NCI-H2196 (cell line): Measurements from ENCODE around the gene C5orf22.
A peak's percentile ranks its signal among the peaks of the same experiment; 100 is the strongest.
"Not testable (repeated sequence)": the region's sequence is repeated elsewhere in the genome, so short reads cannot be mapped to it uniquely, and the experiment has no call there.

Experiments used
- DNase-seq: peaks from one replicate; lab custom pipeline; 2025; ENCODE audit not compliant: unreplicated experiment; lab: John Stamatoyannopoulos, UW

The C5orf22 gene

GRCh38 chr5:31553863-31554262 lies 21.8 kb downstream of the C5orf22 start:
- DNase-seq = no peak

DNA sequence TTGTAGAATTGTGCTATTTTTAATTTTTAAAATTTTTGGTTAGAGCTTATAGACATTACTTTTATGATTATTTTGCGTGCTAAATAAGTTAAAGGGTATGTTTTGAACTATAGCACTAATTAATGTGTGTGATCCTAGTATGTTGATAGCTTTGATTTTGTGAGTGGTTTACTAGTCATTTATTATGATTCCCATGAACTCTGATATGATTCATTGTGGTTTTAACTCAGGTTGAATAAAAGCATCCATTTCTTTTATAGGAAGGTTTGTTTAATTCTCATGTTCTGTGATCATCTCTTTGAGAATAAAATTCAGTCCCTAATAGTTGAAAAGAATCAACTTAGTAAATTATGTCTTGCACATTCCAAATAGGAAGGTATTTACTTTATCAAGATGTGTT lies 22.5 kb downstream of the C5orf22 start:
- DNase-seq = no peak

- DNase-seq = no peak
These were observed 24.4 kb downstream of the C5orf22 start for GRCh38 chr5:31556461-31556860.

DNA sequence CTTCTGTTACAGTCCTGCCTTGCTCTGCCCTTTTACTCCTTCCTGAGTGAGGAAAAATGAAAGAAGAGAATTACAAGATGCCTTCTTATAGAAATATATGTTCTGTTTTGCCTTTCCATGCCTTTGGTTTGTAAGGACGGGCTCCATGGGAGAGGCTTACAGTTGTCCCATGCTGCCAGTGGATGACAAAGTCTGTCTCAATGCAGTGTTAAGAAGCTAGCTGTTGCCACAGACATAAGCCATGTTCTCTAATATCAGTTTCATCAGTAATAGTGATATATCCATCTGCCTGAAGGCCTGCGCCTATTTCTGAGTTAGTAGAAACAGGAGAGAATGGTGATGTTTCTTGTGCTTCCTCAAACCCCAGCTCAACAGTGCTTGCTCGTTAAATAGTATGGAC lies 27.8 kb downstream of the C5orf22 start:
- no peak for DNase-seq

GRCh38 chr5:31561946-31562345 lies 29.8 kb downstream of the C5orf22 start:
- DNase-seq = no peak

DNA sequence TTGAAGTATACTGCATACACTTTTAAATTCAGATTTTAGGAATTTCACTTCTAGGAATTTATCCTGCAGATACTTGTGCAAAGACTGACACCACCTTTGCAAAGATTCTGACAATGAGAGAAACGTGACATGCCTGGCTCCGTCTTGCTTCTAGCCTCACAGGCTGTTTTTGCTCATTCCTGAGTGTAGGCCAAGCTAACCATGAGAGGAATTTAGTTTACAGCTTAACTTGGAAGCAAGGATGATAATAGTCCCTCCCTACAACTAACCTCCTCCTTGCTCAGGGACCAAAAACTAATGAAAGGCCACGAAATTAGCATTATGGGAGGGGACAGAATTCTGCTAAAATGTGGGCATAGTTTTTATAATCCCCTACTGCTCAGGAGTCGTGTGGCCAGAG lies 31.1 kb downstream of the C5orf22 start:
- no peak for DNase-seq

DNA sequence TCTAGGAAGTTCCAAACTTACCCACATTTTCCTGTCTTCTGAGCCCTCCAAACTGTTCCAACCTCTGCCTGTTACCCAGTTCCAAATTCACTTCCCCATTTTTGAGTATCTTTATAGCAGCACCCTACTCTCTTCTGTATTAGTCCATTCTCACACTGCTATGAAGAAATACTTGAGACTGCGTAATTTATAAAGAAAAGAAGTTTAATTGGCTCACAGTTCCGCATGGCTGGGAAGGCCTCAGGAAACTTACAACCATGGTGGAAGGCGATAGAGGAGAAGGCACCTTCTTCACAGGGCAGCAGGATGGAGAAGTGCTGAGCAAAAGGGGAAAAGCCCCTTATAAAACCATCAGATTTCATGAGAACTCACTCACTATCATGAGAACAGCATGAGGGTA lies 34.3 kb downstream of the C5orf22 start:
- DNase-seq = not testable (repeated sequence)

DNA sequence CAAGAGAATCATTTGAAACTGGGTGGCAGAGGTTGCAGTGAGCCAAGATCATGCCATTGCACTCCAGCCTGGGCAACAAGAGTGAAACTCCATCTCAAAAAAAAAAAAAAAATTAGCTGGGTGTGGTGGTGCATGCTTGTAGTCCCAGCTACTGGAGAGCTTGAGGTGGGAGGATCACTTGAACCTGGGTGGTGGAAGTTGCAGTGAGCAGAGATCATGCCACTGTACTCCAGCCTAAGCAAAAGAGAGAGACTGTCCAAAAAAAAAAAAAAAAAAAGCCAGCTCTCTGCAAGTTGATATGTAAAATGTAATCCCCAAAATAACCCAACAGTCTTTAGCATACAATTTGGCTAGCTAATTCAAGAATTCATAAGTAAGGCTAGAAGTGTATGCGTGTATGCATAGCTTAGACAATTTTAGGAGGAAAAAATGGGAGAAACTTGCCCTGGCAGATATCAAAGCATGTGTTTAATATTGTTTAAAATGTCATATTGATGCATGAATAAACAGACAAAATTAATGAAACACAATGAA lies 36.3 kb downstream of the C5orf22 start:
- DNase-seq = no peak

DNA sequence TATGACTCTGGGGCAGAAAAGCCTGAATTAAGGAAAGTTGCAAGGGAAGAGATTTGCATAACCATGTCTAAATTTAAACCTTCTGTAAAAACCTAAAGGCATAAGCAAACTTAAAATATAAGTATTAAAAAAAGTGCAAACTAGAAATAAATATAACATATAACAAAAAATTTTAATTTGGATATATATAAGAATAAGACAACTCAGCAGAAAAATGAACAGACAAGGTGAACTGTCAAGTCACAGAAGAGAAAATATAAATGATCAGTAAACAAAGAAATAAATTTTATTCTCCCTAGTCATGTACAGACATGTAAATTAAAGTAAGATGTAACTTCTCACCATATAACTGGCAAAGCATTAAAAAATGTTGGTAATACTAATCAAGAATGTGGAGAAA lies 37.0 kb downstream of the C5orf22 start:
- no peak for DNase-seq

DNA sequence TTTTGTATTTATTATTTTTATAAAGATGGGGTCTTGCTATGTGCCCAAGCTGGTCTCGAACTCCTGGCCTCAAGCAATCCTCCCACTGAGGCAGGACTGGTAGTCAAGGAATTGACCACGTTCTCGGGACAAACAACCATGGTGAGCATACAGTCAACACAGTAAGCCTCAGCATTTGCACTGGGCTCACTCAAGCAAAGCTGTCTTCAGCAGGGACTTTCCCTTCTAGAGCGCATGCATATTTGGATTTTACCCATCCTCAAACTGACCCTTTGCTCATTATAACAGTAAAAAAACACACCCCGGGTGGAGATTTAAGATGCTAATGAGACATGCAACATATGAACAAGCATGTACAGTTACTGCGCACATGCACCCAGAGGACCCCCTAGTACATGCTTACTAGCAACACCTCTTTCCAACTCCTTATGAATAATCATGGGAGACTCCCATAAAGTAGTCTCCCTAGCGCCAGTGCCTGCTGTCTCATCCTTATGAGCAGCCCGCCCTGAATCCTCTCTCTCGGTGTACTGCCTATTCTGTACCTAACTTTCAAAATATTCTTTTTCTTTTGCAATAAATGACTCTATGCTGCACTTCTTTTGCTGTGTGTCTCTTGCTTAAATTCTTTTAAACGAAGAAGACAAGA lies 41.5 kb downstream of the C5orf22 start:
- no peak for DNase-seq

GRCh38 chr5:31574772-31575171 lies 42.7 kb downstream of the C5orf22 start:
- no peak for DNase-seq

- no peak for DNase-seq
These were observed 45.3 kb downstream of the C5orf22 start for GRCh38 chr5:31577438-31577837.

DNA sequence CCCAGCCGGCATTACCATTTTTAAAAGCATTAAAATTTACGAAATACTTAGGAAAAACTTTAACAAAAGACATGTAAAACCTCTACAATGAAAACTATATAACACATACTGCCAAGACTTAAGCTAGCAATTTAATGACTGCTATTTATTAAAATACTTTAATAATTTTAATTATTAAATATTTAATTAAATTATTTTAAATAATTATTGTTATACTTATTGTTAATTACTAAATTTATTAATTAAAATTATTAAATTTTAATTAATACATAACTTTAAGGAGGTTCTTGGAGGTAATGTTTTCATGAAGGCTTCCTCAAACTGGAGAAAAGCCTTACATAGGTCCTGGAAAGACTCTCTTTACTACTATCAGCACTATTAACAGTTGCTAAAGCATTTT lies 47.5 kb downstream of the C5orf22 start:
- no peak for DNase-seq

- peak; percentile 49 for DNase-seq
These were observed 49.5 kb downstream of the C5orf22 start for GRCh38 chr5:31581498-31582099.

- DNase-seq = no peak
These were observed 51.0 kb downstream of the C5orf22 start for GRCh38 chr5:31583129-31583528.

- no peak for DNase-seq
These were observed 53.2 kb downstream of the C5orf22 start for GRCh38 chr5:31585166-31585894.

GRCh38 chr5:31585895-31586270 lies 53.8 kb downstream of the C5orf22 start:
- DNase-seq = no peak

DNA sequence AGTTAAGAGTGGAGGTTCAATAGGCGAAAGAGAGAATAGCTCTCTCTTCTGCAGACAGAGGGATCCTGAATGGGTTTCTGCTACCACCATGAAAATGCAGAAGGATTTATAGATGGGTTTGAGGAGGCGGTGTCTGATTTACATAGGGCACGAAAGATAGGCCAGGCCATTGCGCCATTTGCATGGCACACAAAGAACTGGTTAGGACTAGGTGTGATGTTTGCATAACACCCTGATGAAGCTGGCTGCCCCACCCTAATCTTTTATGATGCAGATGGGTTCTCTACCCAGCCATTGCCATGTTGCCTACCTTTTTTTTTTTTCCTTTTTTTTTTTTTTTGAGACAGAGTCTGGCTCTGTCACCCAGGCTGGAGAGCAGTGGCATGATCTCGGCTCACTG lies 55.4 kb downstream of the C5orf22 start:
- no peak for DNase-seq

DNA sequence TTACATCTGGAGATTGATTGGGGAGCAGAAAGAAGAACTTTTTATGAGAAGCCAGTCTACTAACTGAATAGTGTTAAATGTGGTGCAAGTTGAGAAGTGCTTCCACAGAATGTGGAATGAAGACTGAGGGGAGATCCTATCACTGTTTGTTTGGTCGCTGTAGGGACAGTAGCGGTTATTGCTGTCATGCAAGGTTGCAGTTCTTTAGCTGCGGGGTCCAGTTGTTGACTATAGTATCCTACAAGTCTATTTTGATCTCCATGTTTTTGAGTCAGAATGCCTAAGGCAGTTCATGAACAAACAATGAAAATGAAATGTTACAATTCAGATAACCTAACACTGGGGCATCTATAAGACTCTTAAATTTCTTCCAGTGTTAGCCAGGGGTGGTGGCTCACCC lies 61.6 kb downstream of the C5orf22 start:
- no peak for DNase-seq

DNA sequence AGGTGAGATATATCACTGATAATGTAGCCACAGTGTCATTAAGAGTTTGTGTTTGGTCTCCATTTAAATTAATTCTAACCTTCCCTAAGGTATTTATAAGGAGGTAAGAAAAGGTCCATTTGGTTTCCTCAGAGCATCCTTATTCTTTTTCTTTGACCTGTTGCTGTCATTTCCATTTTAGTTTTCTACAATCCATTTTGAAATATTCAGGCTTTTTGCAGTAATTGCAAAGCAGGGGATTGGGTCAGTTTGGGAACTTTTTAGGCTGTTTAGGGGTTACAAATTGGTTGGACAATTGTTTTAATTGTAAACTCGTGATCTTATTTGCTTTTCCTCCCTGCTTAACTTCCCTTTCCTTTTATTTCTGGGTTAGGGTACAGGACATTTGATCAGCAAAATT lies 64.3 kb downstream of the C5orf22 start:
- DNase-seq = no peak

DNA sequence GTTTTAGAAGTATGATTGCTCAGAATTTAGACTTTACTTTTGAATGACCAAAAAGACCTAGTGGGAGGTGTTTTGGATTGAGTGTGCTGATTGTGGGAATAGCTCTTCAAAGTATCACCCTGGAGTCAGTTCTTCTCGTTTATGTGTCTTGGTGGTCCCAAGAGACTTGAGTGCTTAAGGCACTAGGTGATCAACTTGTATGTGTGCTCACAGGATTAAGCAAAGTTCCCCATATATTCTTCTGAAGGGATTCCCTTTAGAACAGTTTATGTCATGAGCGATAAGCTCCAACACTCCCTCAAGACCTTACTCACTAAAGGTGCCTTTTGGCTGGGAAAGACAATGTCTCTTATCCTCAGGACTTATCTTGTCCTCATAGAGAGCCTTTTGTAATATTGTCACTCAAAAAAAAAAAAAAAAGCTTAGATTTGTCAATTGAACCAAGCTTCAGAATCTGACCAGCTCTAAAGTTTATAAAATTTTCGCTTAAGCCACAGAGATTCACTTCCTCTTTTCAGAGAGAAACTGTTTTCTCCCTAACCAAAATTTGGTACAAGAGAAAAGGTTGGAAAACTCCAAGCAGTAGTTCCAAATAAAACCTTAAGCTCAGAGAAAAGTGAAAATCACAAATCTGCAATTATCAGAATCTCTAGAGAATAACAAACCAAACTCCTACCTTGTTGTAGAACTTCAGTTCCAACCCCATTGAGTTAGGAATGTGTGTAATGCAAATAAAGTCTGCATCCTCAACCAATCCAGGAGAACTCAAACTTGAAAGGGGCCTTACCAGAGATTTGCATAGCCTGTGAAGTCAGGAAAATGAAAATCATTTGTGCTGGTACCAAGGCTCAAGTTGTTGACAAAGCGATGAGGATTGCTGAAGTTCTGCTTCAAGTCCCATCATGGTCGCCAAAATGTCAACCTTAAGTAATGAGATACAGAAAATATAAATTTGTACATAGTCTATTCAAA lies 66.8 kb downstream of the C5orf22 start:
- DNase-seq = no peak
